Trophoblast cell (in vitro differentiated cells and primary cell): ENCODE results near the gene SUPT7L.
A peak's percentile ranks its signal among the peaks of the same experiment; 100 is the strongest.
"Not testable (repeated sequence)": the region's sequence is repeated elsewhere in the genome, so short reads cannot be mapped to it uniquely, and the experiment has no call there.

Experiments
- DNase-seq, 2 donors: peaks; one replicate each; pipeline ENCODE4 v3.0.0-alpha.2; 2016
- H2AFZ ChIP-seq: 2 replicates; pipeline ENCODE4 v1.6.1; 2013; ENCODE audit warnings: low read length, moderate library complexity, mild to moderate bottlenecking; ENCODE audit not compliant: insufficient read depth, poor library complexity
- H2AK5ac ChIP-seq: 2 replicates; pipeline ENCODE4 v1.6.1; 2013; ENCODE audit warnings: mild to moderate bottlenecking, low read length
- H2BK120ac ChIP-seq: 2 replicates; pipeline ENCODE4 v1.6.1; 2013; ENCODE audit warnings: low read length, mild to moderate bottlenecking, moderate library complexity; ENCODE audit not compliant: insufficient read depth, poor library complexity
- H2BK12ac ChIP-seq: 2 replicates; pipeline ENCODE4 v1.6.1; 2013; ENCODE audit warnings: mild to moderate bottlenecking, low read length, moderate library complexity
- H2BK5ac ChIP-seq: 2 replicates; pipeline ENCODE4 v1.6.1; 2013; ENCODE audit warnings: low read length, low read depth, moderate library complexity, mild to moderate bottlenecking; ENCODE audit not compliant: poor library complexity
- H3K14ac ChIP-seq: 2 replicates; pipeline ENCODE4 v1.6.1; 2013; ENCODE audit warnings: mild to moderate bottlenecking, low read length
- H3K18ac ChIP-seq: 2 replicates; pipeline ENCODE4 v1.6.1; 2013; ENCODE audit warnings: mild to moderate bottlenecking, low read length
- H3K23ac ChIP-seq: 2 replicates; pipeline ENCODE4 v1.6.1; 2013; ENCODE audit warnings: low read length
- H3K27ac ChIP-seq: 2 replicates; pipeline ENCODE4 v1.5.1; 2013; ENCODE audit warnings: low read depth, mild to moderate bottlenecking, inconsistent platforms, low read length, moderate library complexity
- H3K27me3 ChIP-seq: 2 replicates; pipeline ENCODE4 v1.6.1; 2013; ENCODE audit warnings: inconsistent platforms, mild to moderate bottlenecking, low read length, moderate library complexity; ENCODE audit not compliant: insufficient read depth
- H3K36me3 ChIP-seq, 2 experiments: 1 replicate in 1 of 2; 2 replicates in 1 of 2; pipeline ENCODE4 v1.6.1; 2013; ENCODE audit warnings: low read length in 2 of 2, mild to moderate bottlenecking in 2 of 2, moderate library complexity in 1 of 2; ENCODE audit not compliant: insufficient read depth in 2 of 2, control insufficient read depth in 1 of 2
- H3K4ac ChIP-seq: 2 replicates; pipeline ENCODE4 v1.6.1; 2013; ENCODE audit warnings: low read depth, mild to moderate bottlenecking, low read length, moderate library complexity
- H3K4me1 ChIP-seq, 2 experiments: 1 replicate in 1 of 2; 2 replicates in 1 of 2; pipeline ENCODE4 v1.6.1; 2013; ENCODE audit warnings: low read length in 2 of 2, mild to moderate bottlenecking in 2 of 2, moderate library complexity in 1 of 2; ENCODE audit not compliant: insufficient read depth in 2 of 2, control insufficient read depth in 1 of 2
- H3K4me2 ChIP-seq: 2 replicates; pipeline ENCODE4 v1.6.1; 2013; ENCODE audit warnings: inconsistent platforms, mild to moderate bottlenecking, low read length, moderate library complexity
- H3K4me3 ChIP-seq: 2 replicates; pipeline ENCODE4 v1.5.1; 2013; ENCODE audit warnings: mild to moderate bottlenecking, low read depth, low read length, inconsistent platforms
- H3K79me1 ChIP-seq: one replicate; pipeline ENCODE4 v1.6.1; 2013; ENCODE audit warnings: low read length
- H3K79me2 ChIP-seq: 2 replicates; pipeline ENCODE4 v1.6.1; 2013; ENCODE audit warnings: low read length, mild to moderate bottlenecking; ENCODE audit not compliant: control insufficient read depth, insufficient read depth, poor library complexity
- H3K9ac ChIP-seq: 2 replicates; pipeline ENCODE4 v1.6.1; 2013; ENCODE audit warnings: mild to moderate bottlenecking, low read length
- H3K9me3 ChIP-seq: 2 replicates; pipeline ENCODE4 v1.6.1; 2013; ENCODE audit warnings: low read depth, mild to moderate bottlenecking, control low read depth, inconsistent platforms, low read length; ENCODE audit not compliant: insufficient read depth
- H4K12ac ChIP-seq: 2 replicates; pipeline ENCODE4 v1.6.1; 2013; ENCODE audit warnings: low read depth, mild to moderate bottlenecking, low read length, moderate library complexity
- H4K8ac ChIP-seq: 2 replicates; pipeline ENCODE4 v1.6.1; 2013; ENCODE audit warnings: low read depth, mild to moderate bottlenecking, low read length, moderate library complexity
- H4K91ac ChIP-seq: one replicate; pipeline ENCODE4 v1.6.1; 2013; ENCODE audit warnings: low read depth, mild to moderate bottlenecking, low read length, moderate library complexity
- WGBS: extraction: QIAGEN DNeasy Blood & Tissue Kit; methylation state at CpG from one replicate; pipeline ENCODE4 v1.1.7; 2013; ENCODE audit warnings: missing lambda C conversion rate; ENCODE audit not compliant: insufficient read length, insufficient coverage; ENCODE audit errors: extremely low coverage; 5-methylcytosine and 5-hydroxymethylcytosine counted together

SUPT7L gene

GRCh38 chr2:27626323-27626722 lies 37.1 kb downstream of the SUPT7L start:
- not testable (repeated sequence) for H3K18ac ChIP-seq, H3K4me3 ChIP-seq, H3K79me1 ChIP-seq, H4K8ac ChIP-seq, H4K91ac ChIP-seq, H3K27me3 ChIP-seq, H2AFZ ChIP-seq, H3K79me2 ChIP-seq, H3K9me3 ChIP-seq, H2AK5ac ChIP-seq, H3K4me1 ChIP-seq, H3K9ac ChIP-seq, H2BK12ac ChIP-seq, H3K27ac ChIP-seq, H2BK120ac ChIP-seq, H3K4me2 ChIP-seq, H3K4ac ChIP-seq, H3K14ac ChIP-seq, H3K36me3 ChIP-seq, H4K12ac ChIP-seq, H3K23ac ChIP-seq, H2BK5ac ChIP-seq
- WGBS = no CpG with 5 or more reads among the region's 1 CpG
- peak; percentile 22 to 81 for DNase-seq

- Histone ChIP-seq H4K12ac (no peak overlapping the region), H3K9me3 (no peaks in the 10 kb centered on the region), H3K23ac (no peak overlapping the region), H3K18ac (no peak overlapping the region), H3K79me2 (peaks cover 3% of the 10 kb centered on the region), H3K27me3 (no peaks in the 10 kb centered on the region), H3K79me1 (peaks cover 9% of the 10 kb centered on the region), H3K4me2 (no peak overlapping the region), H3K27ac (no peak overlapping the region), H3K14ac (no peak overlapping the region), H3K9ac (no peak overlapping the region), H4K8ac (no peak overlapping the region), H4K91ac (no peak overlapping the region), H2BK5ac (no peak overlapping the region), H3K36me3 (peaks cover 7 to 8% of the 10 kb centered on the region in 2 experiments), H2AK5ac (no peak overlapping the region), H3K4me1 (peaks cover 2 to 3% of the 10 kb centered on the region in 2 experiments), H3K4ac (no peak overlapping the region), H2BK120ac (no peak overlapping the region), H3K4me3 (no peak overlapping the region), H2BK12ac (no peak overlapping the region), H2AFZ (no peak overlapping the region)
- DNase-seq = peak; percentile 19 to 81
These were observed 38.5 kb downstream of the SUPT7L start for GRCh38 chr2:27624943-27625342.

- Histone ChIP-seq H3K79me1 (no peaks in the 10 kb centered on the region), H2BK120ac (no peak overlapping the region), H2BK12ac (no peak overlapping the region), H3K18ac (no peak overlapping the region), H3K9me3 (no peaks in the 10 kb centered on the region), H3K4me3 (no peak overlapping the region), H3K4ac (no peak overlapping the region), H3K27me3 (no peaks in the 10 kb centered on the region), H3K27ac (no peak overlapping the region), H3K23ac (no peak overlapping the region), H3K9ac (no peak overlapping the region), H4K91ac (no peak overlapping the region), H4K8ac (no peak overlapping the region), H2AK5ac (no peak overlapping the region), H2BK5ac (no peak overlapping the region), H3K79me2 (no peaks in the 10 kb centered on the region), H2AFZ (no peak overlapping the region), H3K14ac (no peak overlapping the region), H3K4me1 (peaks cover 0 to 2% of the 10 kb centered on the region in 2 experiments), H3K4me2 (no peak overlapping the region), H4K12ac (no peak overlapping the region), H3K36me3 (peaks cover 9% of the 10 kb centered on the region in 2 experiments)
- peak; percentile 43 to 89 for DNase-seq
- no CpG with 5 or more reads among the region's 3 CpGs for WGBS
These were observed 40.5 kb downstream of the SUPT7L start for GRCh38 chr2:27622921-27623384.

- Histone ChIP-seq H4K91ac (no peak overlapping the region), H2BK5ac (no peak overlapping the region), H3K9me3 (no peaks in the 10 kb centered on the region), H3K18ac (no peak overlapping the region), H3K23ac (no peak overlapping the region), H3K4me3 (no peak overlapping the region), H2BK120ac (no peak overlapping the region), H2AK5ac (no peak overlapping the region), H3K27me3 (no peaks in the 10 kb centered on the region), H3K4ac (no peak overlapping the region), H3K27ac (no peak overlapping the region), H3K4me2 (no peak overlapping the region), H3K79me2 (no peaks in the 10 kb centered on the region), H4K12ac (no peak overlapping the region), H4K8ac (no peak overlapping the region), H3K79me1 (no peaks in the 10 kb centered on the region), H3K14ac (no peak overlapping the region), H2BK12ac (no peak overlapping the region), H3K9ac (no peak overlapping the region), H3K36me3 (peaks cover 11 to 18% of the 10 kb centered on the region in 2 experiments), H3K4me1 (no peaks in the 10 kb centered on the region), H2AFZ (no peak overlapping the region)
- no peak for DNase-seq
- no CpG with 5 or more reads among the region's 1 CpG for WGBS
These were observed 41.9 kb downstream of the SUPT7L start for GRCh38 chr2:27621524-27621923.
